WTC11 (cell line): ENCODE data around the gene ALDH16A1. TPM values are rescaled to one million over a fixed set of nuclear protein-coding genes. Genes with fewer than 3 reads are reported as not detected.
A peak's percentile ranks its signal among the peaks of the same experiment; 100 is the strongest.

Source experiments
- ATAC-seq: fragments of 200-7000 bp; cut with Tn5 transposase; 2 replicates; pipeline ENCODE4 v1.10.0; 2021; ENCODE audit warnings: mild to moderate bottlenecking, moderate library complexity
- CTCF ChIA-PET: fragments of 300-600 bp; sonication (Branson Sonifier 250); formaldehyde crosslinking; loops from one replicate; lab custom pipeline; 2021; ENCODE audit warnings: antibody characterized with exemption; lab: Charles Lee
- POLR2A ChIA-PET: fragments of 350-600 bp; sonication (Branson Sonifier 250); formaldehyde crosslinking; loops from one replicate; lab custom pipeline; 2021; ENCODE audit warnings: antibody characterized with exemption; lab: Charles Lee
- DNase-seq: peaks from one replicate; pipeline ENCODE4 v3.0.0; 2021; ENCODE audit warnings: low spot score
- H3K27ac Mint-ChIP-seq: 2 replicates; pipeline ENCODE4 v1.8.0; 2021; ENCODE audit warnings: mixed read lengths
- H3K27me3 Mint-ChIP-seq: 2 replicates; pipeline ENCODE4 v1.8.0; 2021; ENCODE audit warnings: low read depth, mild to moderate bottlenecking, moderate library complexity, mixed read lengths
- H3K36me3 Mint-ChIP-seq: 2 replicates; pipeline ENCODE4 v1.8.0; 2021; ENCODE audit warnings: mixed read lengths
- H3K4me1 Mint-ChIP-seq: 2 replicates; pipeline ENCODE4 v1.8.0; 2022; ENCODE audit warnings: mixed read lengths
- H3K4me3 Mint-ChIP-seq: 2 replicates; pipeline ENCODE4 v1.8.0; 2021; ENCODE audit warnings: mild to moderate bottlenecking, moderate library complexity, mixed read lengths
- H3K9me3 Mint-ChIP-seq: 2 replicates; pipeline ENCODE4 v1.8.0; 2021; ENCODE audit warnings: mixed read lengths
- CREB1 ChIP-seq: sonication (generic); formaldehyde crosslinking; IDR thresholded peaks from 2 replicates; pipeline ENCODE4 v1.8.0; 2023; ENCODE audit warnings: mild to moderate bottlenecking, missing genetic modification reagents
- EMX1 ChIP-seq: fragments of 250-450 bp; sonication (Bioruptor Pico); IDR thresholded peaks from 2 replicates; pipeline ENCODE4 v1.8.0; 2021; ENCODE audit warnings: mild to moderate bottlenecking
- FOXK1 ChIP-seq: sonication (generic); formaldehyde crosslinking; IDR thresholded peaks from 2 replicates; pipeline ENCODE4 v1.8.0; 2022; ENCODE audit warnings: mild to moderate bottlenecking, moderate library complexity, missing genetic modification reagents
- FOXP1 ChIP-seq: sonication (generic); formaldehyde crosslinking; IDR thresholded peaks from 2 replicates; pipeline ENCODE4 v1.8.0; 2022; ENCODE audit warnings: missing genetic modification reagents, mild to moderate bottlenecking, moderate library complexity, borderline replicate concordance
- GTF2I ChIP-seq: fragments of 250-450 bp; sonication (Bioruptor Pico); conservative IDR thresholded peaks from 2 replicates; pipeline ENCODE4 v1.4.0; 2021; ENCODE audit warnings: mild to moderate bottlenecking
- TCF7 ChIP-seq: sonication (generic); formaldehyde crosslinking; IDR thresholded peaks from 2 replicates; pipeline ENCODE4 v1.8.0; 2022; ENCODE audit warnings: mild to moderate bottlenecking, low read depth, missing genetic modification reagents, moderate library complexity
- TEAD4 ChIP-seq: sonication (generic); formaldehyde crosslinking; IDR thresholded peaks from 2 replicates; pipeline ENCODE4 v1.8.0; 2022; ENCODE audit warnings: mild to moderate bottlenecking, missing genetic modification reagents
- ZBTB21 ChIP-seq: sonication (generic); formaldehyde crosslinking; IDR thresholded peaks from 2 replicates; pipeline ENCODE4 v1.8.1; 2023; ENCODE audit warnings: mild to moderate bottlenecking, missing genetic modification reagents, borderline replicate concordance
- ZNF263 ChIP-seq: sonication (generic); formaldehyde crosslinking; IDR thresholded peaks from 2 replicates; pipeline ENCODE4 v1.8.1; 2022; ENCODE audit warnings: low read depth, mild to moderate bottlenecking, moderate library complexity, missing genetic modification reagents
- ZNF416 ChIP-seq: fragments of 250-450 bp; sonication (Bioruptor Pico); IDR thresholded peaks from 2 replicates; pipeline ENCODE4 v1.9.0; 2021; ENCODE audit warnings: mild to moderate bottlenecking, inconsistent platforms
- total RNA-seq: library from RNA; stranded (reverse); gene quantifications from 3 replicates; pipeline ENCODE4 v1.2.3, GENCODE V29; 2021
- TF ChIP-seq, protein P1 (sequence below): sonication (generic); formaldehyde crosslinking; IDR thresholded peaks from 2 replicates; pipeline ENCODE4 v1.8.0; 2023; ENCODE audit warnings: missing genetic modification reagents, mild to moderate bottlenecking, borderline replicate concordance
- TF ChIP-seq, protein P2 (sequence below): sonication (generic); formaldehyde crosslinking; IDR thresholded peaks from 2 replicates; pipeline ENCODE4 v1.8.0; 2023; ENCODE audit warnings: mild to moderate bottlenecking, missing genetic modification reagents
- TF ChIP-seq, protein P3 (sequence below): sonication (generic); formaldehyde crosslinking; IDR thresholded peaks from 2 replicates; pipeline ENCODE4 v1.8.0; 2023; ENCODE audit warnings: missing genetic modification reagents
- TF ChIP-seq, protein P4 (sequence below): fragments of 250-450 bp; sonication (Bioruptor Pico); conservative IDR thresholded peaks from 2 replicates; pipeline ENCODE4 v1.9.0; 2021; ENCODE audit warnings: mild to moderate bottlenecking
- TF ChIP-seq, protein P5 (sequence below): sonication (generic); formaldehyde crosslinking; IDR thresholded peaks from 2 replicates; pipeline ENCODE4 v1.8.1; 2022; ENCODE audit warnings: low read depth, missing genetic modification reagents, borderline replicate concordance
- TF ChIP-seq, protein P6 (sequence below): sonication (generic); formaldehyde crosslinking; IDR thresholded peaks from 2 replicates; pipeline ENCODE4 v1.8.0; 2022; ENCODE audit warnings: mild to moderate bottlenecking, missing genetic modification reagents
- TF ChIP-seq, protein P7 (sequence below): sonication (generic); formaldehyde crosslinking; conservative IDR thresholded peaks from 2 replicates; pipeline ENCODE4 v1.8.1; 2023; ENCODE audit warnings: mild to moderate bottlenecking, low read depth, missing genetic modification reagents, moderate library complexity
- TF ChIP-seq, protein P8 (sequence below): sonication (generic); formaldehyde crosslinking; conservative IDR thresholded peaks from 2 replicates; pipeline ENCODE4 v1.8.1; 2022; ENCODE audit warnings: mild to moderate bottlenecking, missing genetic modification reagents

Gene ALDH16A1
- total RNA-seq, 1 experiment from 2014 or later: 44.3 TPM

DNA sequence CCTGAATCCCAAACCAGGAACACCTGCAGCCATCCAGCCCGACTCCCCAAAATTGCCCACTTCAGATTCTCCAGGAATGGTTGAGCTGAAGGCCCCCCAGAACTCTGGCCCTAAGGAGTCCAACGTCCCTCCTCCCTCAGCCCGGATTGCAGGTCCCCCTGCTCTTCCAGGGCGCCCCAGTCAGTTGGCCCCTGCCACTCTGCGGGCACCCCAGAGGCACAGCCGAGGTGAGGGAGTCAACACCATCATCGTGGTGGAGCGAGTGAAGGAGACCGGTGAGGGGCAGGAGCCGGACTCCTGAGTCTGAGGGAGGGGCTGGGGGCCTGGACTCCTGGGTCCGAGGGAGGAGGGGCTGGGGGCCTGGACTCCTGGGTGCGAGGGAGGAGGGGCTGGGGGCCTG is 25.7 kb upstream of the ALDH16A1 start (continued):
- TF ChIP-seq, protein P1, sequence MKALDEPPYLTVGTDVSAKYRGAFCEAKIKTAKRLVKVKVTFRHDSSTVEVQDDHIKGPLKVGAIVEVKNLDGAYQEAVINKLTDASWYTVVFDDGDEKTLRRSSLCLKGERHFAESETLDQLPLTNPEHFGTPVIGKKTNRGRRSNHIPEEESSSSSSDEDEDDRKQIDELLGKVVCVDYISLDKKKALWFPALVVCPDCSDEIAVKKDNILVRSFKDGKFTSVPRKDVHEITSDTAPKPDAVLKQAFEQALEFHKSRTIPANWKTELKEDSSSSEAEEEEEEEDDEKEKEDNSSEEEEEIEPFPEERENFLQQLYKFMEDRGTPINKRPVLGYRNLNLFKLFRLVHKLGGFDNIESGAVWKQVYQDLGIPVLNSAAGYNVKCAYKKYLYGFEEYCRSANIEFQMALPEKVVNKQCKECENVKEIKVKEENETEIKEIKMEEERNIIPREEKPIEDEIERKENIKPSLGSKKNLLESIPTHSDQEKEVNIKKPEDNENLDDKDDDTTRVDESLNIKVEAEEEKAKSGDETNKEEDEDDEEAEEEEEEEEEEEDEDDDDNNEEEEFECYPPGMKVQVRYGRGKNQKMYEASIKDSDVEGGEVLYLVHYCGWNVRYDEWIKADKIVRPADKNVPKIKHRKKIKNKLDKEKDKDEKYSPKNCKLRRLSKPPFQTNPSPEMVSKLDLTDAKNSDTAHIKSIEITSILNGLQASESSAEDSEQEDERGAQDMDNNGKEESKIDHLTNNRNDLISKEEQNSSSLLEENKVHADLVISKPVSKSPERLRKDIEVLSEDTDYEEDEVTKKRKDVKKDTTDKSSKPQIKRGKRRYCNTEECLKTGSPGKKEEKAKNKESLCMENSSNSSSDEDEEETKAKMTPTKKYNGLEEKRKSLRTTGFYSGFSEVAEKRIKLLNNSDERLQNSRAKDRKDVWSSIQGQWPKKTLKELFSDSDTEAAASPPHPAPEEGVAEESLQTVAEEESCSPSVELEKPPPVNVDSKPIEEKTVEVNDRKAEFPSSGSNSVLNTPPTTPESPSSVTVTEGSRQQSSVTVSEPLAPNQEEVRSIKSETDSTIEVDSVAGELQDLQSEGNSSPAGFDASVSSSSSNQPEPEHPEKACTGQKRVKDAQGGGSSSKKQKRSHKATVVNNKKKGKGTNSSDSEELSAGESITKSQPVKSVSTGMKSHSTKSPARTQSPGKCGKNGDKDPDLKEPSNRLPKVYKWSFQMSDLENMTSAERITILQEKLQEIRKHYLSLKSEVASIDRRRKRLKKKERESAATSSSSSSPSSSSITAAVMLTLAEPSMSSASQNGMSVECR (CRISPR knock-in tag): no peak
- TF ChIP-seq, protein P2, sequence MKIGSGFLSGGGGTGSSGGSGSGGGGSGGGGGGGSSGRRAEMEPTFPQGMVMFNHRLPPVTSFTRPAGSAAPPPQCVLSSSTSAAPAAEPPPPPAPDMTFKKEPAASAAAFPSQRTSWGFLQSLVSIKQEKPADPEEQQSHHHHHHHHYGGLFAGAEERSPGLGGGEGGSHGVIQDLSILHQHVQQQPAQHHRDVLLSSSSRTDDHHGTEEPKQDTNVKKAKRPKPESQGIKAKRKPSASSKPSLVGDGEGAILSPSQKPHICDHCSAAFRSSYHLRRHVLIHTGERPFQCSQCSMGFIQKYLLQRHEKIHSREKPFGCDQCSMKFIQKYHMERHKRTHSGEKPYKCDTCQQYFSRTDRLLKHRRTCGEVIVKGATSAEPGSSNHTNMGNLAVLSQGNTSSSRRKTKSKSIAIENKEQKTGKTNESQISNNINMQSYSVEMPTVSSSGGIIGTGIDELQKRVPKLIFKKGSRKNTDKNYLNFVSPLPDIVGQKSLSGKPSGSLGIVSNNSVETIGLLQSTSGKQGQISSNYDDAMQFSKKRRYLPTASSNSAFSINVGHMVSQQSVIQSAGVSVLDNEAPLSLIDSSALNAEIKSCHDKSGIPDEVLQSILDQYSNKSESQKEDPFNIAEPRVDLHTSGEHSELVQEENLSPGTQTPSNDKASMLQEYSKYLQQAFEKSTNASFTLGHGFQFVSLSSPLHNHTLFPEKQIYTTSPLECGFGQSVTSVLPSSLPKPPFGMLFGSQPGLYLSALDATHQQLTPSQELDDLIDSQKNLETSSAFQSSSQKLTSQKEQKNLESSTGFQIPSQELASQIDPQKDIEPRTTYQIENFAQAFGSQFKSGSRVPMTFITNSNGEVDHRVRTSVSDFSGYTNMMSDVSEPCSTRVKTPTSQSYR (CRISPR knock-in tag): no peak
- no peak for TF ChIP-seq TEAD4
- TF ChIP-seq CREB1 (CRISPR knock-in tag): no peak
- no peak for TF ChIP-seq TCF7 (CRISPR knock-in tag)
- TF ChIP-seq FOXK1 (CRISPR knock-in tag): no peak
- TF ChIP-seq, protein P3, sequence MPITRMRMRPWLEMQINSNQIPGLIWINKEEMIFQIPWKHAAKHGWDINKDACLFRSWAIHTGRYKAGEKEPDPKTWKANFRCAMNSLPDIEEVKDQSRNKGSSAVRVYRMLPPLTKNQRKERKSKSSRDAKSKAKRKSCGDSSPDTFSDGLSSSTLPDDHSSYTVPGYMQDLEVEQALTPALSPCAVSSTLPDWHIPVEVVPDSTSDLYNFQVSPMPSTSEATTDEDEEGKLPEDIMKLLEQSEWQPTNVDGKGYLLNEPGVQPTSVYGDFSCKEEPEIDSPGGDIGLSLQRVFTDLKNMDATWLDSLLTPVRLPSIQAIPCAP (CRISPR knock-in tag): no peak

DNA sequence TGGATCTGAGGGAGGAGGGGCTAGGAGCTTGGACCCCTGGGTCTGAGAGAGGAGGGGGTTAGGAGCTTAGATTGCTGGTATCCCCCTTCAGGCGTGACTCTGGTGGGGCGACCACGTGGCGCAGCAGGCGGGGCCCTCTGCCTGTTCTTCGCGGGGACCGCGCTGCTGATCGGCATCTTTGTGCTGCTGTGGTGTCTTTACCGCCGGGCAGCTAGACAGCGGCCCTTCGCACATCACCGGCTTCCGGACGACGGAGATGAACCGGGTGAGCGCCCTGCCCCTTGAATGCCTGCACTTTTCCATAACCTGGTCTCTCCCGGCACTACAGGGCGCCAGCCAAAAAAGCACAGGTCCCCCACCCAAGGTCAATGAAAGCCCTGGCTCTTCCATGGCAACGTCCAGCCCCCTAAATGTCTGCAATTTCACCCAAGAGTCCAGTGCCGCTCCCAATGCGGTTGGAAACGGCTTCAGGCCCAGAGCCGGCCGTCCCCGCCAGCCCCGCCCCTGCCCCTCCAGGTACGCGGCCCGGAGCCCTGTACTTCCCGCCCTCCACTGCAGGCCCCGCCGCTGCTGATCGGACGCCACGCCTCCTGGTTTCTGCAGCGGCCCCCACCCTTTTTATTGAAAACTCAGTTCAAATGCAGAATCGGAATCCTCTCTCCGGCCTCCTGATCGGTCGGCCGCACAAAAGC is 25.0 kb upstream of the ALDH16A1 start:
- POLR2A ChIA-PET: interaction anchor here (0.6 kb wide), 1 partner anchor 212 kb away, joined by 3 read pairs; the partner anchor contains the start of gene RRAS
- Mint-ChIP-seq H3K27ac (0 out of 2 replicates have a peak overlapping the region, but pooled peaks have one; percentile 67), H3K4me1 (peaks cover 67% of the 10 kb centered on the region), H3K36me3 (peaks cover 3% of the 10 kb centered on the region; the same call in 1 of the 2 replicates), H3K4me3 (peak overlapping the region; percentile 84), H3K9me3 (0 out of 2 replicates have a peak, but pooled peaks cover 4% of the 10 kb centered on the region), H3K27me3 (peaks cover 98% of the 10 kb centered on the region)
- CTCF ChIA-PET: interaction anchor here (1.0 to 4.5 kb wide), 5 partner anchors 8 to 126 kb away, joined by 3 to 34 read pairs (median 18); partner anchors contain the start of gene SLC17A7
- peak; percentile 86 for DNase-seq
- peak; percentile 40 for ATAC-seq
- TF ChIP-seq, protein P4, sequence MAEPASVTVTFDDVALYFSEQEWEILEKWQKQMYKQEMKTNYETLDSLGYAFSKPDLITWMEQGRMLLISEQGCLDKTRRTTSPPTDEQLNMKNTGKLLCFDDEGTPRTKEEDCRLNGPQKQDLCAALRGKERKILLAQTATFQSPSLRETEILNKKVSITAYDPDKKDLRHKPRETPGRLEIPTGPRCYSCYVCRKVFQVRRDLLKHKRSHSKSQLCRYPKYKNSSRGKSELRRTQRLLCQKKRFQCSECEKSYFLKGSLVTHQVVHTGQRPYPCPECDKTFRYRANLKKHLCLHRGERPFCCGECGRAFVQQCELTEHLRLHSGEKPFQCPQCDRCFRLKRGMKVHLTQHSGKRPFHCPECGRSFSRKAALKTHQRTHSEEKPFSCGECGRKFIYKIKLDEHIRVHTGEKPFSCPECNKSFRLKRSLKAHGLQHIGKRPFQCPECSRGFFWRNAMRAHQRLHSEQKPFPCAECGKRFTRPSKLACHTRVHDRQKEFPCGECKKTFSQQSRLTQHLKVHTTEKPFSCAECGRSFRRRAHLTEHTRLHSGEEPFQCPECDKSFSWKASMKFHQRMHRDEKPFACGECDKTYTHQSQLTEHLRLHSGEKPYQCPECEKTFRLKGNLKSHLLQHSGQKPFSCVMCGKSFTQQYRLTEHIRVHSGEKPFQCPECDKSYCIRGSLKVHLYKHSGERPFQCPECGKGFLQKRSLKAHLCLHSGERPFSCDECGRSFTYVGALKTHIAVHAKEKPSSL (CRISPR knock-in tag): no peak
- TF ChIP-seq EMX1 (CRISPR knock-in tag) (no peak), ZNF416 (CRISPR knock-in tag) (0 out of 2 replicates have a peak, but pooled peaks have one; percentile 4), FOXP1 (CRISPR knock-in tag) (peak; percentile 72; the same call in 1 of the 2 replicates), ZNF263 (CRISPR knock-in tag) (no peak), TEAD4 (no peak), ZBTB21 (CRISPR knock-in tag) (no peak), GTF2I (CRISPR knock-in tag) (no peak)
- TF ChIP-seq, protein P5, sequence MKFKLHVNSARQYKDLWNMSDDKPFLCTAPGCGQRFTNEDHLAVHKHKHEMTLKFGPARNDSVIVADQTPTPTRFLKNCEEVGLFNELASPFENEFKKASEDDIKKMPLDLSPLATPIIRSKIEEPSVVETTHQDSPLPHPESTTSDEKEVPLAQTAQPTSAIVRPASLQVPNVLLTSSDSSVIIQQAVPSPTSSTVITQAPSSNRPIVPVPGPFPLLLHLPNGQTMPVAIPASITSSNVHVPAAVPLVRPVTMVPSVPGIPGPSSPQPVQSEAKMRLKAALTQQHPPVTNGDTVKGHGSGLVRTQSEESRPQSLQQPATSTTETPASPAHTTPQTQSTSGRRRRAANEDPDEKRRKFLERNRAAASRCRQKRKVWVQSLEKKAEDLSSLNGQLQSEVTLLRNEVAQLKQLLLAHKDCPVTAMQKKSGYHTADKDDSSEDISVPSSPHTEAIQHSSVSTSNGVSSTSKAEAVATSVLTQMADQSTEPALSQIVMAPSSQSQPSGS (CRISPR knock-in tag): no peak
- TF ChIP-seq, protein P6, sequence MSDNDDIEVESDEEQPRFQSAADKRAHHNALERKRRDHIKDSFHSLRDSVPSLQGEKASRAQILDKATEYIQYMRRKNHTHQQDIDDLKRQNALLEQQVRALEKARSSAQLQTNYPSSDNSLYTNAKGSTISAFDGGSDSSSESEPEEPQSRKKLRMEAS: peak; percentile 75; the same call in 1 of the 2 replicates
- TF ChIP-seq, protein P7, sequence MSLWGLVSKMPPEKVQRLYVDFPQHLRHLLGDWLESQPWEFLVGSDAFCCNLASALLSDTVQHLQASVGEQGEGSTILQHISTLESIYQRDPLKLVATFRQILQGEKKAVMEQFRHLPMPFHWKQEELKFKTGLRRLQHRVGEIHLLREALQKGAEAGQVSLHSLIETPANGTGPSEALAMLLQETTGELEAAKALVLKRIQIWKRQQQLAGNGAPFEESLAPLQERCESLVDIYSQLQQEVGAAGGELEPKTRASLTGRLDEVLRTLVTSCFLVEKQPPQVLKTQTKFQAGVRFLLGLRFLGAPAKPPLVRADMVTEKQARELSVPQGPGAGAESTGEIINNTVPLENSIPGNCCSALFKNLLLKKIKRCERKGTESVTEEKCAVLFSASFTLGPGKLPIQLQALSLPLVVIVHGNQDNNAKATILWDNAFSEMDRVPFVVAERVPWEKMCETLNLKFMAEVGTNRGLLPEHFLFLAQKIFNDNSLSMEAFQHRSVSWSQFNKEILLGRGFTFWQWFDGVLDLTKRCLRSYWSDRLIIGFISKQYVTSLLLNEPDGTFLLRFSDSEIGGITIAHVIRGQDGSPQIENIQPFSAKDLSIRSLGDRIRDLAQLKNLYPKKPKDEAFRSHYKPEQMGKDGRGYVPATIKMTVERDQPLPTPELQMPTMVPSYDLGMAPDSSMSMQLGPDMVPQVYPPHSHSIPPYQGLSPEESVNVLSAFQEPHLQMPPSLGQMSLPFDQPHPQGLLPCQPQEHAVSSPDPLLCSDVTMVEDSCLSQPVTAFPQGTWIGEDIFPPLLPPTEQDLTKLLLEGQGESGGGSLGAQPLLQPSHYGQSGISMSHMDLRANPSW (CRISPR knock-in tag): no peak
- TF ChIP-seq, protein P8, sequence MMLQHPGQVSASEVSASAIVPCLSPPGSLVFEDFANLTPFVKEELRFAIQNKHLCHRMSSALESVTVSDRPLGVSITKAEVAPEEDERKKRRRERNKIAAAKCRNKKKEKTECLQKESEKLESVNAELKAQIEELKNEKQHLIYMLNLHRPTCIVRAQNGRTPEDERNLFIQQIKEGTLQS: no peak
